GF-D8 (cell line): ENCODE data around the gene ALDH9A1.
A peak's percentile ranks its signal among the peaks of the same experiment; 100 is the strongest.
"Not testable (repeated sequence)": the region's sequence is repeated elsewhere in the genome, so short reads cannot be mapped to it uniquely, and the experiment has no call there.

Experiments
- DNase-seq: peaks from one replicate; lab custom pipeline; 2025; lab: John Stamatoyannopoulos, UW

ALDH9A1 gene

DNA sequence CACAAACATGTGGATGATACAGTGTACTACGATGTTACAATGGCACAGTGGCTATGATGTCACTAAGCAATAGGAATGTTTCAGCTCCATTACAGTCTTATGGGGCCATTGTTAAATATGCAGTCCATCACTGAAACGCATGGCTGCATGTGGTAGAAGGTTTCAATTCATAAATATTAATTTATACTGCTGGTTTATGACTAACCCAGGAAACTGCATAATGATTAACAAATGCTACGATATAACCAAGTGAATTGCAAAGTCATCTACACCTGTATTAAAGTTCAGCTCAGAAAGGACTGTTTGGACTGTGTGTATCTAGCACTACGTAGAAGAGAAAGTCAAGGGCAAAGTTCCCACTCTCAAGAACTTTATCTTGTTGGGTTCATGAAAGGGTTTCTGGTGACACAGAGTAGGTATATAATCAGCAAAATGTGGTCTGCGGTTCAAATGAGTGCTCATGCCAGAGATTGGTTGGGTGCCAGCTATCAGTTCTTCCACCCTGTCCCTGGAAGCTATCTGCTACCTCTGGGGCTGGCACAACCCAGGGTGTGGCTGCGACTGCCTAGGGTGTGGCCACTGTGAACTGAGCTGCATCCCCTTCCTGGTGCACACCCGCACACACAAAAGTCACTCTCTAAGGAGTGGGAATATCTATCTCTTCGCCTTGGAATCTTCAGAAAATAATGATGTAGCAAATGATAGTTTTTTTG, 52.6 kb downstream of the ALDH9A1 start:
- DNase-seq = no peak

DNA sequence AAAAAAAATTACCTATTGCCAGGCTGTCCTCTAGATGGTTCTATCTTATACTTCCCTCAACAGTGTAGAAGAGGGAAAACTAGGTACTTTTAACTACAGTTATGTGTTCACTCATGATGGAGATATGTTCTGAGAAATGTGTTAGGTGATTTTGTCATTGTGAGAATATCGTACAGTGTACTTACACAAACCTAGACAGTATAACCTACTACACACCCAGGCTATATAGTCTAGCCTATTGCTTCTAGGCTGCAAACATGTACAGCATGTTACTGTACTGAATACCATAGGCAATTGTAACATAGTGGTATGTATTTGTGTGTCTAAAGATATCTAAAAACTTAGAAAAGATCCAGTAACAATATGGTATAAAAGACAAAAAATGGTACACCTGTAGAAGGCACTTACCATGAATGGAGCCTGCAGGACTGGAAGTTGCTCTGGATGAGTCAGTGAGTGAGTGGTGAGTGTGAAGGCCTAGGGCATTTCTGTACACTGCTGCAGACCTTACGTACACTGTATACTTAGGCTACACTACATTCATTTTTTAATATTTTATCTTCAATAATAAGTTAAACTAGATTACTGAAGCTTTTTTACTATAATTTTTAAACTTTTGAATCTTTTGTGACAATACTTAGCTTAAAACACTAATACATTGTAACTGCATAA, 54.2 kb downstream of the ALDH9A1 start:
- DNase-seq = no peak

DNA sequence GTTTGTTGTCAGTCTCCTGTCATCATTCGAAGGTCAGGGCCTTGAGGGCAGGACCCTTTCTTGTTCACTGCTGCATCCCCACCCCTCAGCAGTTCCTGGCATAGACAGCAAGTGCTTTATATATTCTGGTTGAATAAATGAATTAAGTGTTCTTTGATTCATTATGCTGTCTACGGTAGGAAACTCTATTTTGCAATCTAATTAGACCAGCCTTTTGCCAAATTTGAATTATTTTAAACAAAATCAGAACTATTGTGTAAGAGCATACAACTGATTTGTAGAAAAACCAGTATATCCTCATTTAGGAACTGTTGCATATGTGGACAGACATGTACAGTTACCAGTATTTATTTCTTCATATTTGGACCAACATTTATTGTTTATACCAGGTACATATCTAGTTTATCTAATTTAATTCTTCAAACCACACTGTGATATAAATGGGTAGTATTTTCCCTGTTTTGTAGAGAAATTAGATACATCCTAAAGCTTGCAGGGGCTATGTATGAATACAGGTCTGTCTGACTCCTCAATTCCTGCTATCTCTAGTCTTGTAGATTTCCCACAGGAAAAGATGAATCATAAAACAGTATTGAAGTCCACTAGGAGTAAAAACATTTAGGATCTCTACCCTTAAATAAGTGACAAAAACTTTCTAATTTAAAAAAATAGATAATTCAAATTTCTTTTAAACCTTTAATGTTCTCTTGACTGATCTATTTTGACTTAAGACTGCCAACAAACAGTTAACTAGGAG, 57.0 kb downstream of the ALDH9A1 start:
- no peak for DNase-seq

DNA sequence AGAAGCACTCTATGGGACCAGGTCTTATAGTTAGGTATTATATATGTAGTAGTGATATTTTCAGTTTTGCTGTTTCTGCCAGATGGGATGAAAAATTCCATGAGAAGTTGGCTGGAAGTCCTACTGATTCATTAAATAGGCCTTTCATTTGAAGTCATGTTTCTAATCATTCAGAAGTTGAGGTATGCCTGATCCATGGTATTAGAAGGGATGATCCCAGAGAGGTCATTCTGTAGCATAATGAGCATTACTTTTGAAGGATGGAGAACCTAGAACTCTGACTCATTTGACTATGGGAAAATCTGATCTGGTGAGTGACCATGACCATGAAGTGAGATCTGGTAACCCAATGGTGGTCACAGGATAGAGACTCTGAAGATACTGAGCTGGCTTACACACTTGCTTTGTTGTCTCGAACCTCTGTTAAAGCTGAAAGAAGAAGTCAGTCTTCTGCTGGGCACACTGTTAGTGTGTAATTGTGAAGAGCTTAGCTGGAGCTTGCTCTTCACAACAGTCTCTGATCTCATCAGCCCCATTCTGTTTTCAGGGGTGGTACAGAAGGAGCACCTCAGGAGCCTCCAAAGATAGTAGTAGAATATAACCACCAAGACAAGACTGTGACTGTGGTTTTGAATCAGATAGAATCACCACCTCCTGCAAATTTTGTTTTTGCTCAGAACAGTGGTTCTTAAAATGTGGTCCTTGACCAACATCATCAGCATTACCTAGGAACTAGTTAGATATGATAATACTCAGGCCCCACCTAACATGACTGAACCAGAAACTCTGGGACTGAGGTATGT, 58.3 kb downstream of the ALDH9A1 start:
- DNase-seq = no peak

DNA sequence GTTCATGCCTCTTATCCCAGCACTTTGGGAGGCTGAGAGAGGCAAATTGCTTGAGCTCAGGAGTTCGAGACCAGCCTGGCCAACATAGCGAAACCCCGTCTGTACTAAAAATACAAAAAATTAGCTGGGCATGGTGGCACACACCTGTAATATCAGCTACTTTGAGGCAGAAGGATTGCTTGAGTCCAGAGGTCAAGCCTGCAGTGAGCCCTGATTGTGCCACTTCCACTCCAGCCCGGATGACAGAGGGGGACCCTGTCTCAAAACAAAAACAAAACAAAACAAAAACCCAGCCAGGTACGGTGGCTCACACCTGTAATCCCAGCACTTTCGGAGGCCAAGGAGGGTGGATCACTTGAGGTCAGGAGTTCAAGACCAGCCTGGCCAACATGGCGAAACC, 60.2 kb downstream of the ALDH9A1 start:
- not testable (repeated sequence) for DNase-seq

DNA sequence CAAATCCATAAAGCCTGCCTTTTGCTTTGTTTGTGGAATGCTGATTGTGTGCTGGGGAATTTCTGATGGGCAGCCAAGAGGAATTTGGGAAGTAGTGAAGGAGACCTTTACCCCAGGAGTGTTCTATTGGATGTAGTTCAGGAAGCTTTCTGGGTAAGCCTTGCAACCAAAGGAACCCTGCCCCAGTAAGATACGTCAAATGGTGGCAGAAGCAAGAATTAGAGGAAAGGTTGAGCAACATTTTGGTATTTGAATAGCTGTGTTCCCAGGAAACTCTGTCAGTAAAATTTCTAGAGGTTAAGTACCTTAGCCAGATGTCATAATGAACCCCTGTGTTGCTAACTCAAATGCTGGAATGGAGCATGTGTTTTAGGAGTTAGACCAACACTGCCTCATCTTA, 60.9 kb downstream of the ALDH9A1 start:
- DNase-seq = peak; percentile 43

DNA sequence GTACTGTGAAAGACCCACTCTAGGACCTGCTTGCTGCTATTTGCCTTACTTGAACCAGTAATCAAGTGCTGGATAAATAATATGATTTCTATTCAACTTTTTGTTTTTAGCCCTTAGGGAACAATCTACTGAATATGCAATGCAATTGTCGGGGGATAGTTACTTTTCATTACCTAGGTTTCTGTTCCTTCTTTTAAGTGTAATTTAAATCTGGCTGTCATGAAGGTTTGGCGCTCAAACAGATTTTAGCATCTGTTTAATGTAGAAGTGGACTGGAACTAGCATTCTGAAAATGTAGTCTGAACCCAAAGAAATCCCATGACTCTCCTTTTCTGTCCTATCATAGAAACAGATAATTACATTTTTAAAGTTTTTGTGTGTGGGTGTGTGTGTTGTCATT, 62.5 kb downstream of the ALDH9A1 start:
- no peak for DNase-seq

DNA sequence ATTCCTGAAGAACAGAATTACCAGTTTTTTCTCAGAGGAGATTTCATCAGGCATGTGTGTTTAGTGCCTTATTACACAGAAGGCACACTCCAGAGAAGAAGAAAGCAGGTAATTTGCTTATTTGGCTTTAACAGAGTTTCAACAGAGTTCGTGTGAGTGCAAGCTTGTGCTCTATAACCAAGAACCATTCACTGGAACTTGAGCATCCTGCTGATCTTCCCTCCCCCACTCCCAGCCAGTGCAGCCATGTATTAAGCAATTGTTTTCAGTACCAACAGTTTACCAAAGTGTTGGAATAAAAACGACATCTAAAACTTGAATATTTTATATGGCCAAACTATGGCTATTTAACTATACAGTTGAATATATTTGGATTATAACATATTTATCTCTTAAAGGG, 63.0 kb downstream of the ALDH9A1 start:
- no peak for DNase-seq

DNA sequence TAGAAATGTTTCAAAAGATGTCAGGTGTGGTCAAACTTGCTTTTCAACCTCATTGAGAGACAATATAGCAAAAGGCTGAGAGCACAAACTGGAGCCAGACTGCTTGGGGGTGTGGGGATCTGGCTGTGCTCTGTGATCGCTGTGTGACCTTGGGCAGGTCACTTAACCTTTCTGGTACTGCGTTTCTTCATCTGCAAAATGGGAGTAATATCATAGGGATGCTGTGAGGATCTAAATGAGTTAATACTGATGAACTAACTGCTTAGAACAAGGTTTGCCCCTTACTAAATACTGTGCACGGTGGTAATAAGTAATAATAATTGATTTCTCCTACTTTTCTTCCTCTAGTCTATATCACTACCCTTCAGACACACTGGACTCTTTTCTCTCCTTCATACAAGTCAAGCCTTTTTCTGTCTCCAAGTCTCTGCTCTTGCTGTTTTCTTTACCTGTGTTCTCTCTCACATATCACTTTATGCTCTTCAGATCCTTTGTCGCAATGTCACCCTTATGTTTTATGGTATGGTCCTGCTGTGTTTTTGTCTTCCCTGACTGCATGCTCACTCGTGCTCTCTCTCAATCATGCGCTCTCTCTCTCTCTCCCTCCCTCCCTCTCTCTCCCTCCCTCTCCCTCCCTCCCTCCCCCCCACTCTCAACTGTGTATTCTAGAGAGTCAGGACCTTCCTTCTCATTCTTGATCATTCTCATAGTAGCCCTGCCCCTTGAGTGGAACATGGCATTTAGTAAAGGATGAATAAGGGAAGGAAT, 64.0 kb downstream of the ALDH9A1 start:
- no peak for DNase-seq

DNA sequence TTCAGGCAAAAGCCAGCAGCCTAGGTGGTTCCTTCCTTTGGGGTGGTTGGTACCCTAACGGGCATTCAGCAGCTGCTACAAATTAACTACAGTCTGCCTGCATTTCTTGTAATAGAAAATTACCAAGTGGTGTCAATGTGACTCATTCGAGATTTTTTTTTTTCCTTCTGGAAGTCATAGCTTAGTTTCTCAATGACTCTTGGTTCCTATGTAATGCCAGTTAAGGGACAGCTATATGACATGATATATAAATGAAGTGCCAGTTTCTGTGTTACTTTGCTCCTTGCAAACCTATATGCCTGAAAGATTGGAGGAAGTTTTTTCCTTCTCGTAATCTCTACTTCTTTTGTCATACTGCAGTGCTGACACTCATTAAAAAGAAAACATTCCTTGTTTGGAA, 64.7 kb downstream of the ALDH9A1 start:
- DNase-seq = no peak

DNA sequence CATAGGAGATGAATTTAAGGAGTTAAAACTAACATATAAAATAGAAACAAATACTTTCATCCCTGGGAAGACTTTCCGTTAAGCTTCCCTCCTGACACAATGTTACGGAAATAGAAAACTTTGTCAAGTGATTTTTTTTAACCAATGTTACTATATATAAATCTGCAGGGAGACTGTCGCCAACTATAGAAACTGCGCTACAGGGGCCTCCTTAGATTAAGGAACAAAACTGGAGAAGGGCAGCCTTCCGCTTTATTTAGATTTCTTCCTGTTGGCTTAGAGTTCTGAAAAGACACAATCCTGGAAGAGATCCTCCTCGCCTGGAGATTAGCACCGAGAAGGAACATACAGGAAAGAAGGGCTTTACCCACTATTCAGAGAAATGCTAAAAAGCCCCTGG, 65.9 kb downstream of the ALDH9A1 start:
- no peak for DNase-seq

DNA sequence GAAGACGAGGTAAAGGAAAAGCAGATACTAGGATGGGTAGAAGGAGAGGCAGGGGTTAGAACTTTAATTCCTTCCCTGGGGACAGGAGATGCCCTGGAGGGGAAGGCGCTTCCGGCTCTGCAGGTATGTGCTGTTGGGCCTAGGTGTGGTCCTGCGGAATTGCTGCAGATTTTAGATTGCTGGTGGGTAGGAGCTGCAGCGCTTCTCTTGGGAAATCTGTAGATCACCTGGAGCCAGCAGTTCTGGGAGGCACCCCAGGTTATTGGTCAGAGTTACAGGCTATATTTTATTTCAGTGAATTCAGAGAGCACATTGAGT, 66.3 kb downstream of the ALDH9A1 start:
- DNase-seq = no peak

DNA sequence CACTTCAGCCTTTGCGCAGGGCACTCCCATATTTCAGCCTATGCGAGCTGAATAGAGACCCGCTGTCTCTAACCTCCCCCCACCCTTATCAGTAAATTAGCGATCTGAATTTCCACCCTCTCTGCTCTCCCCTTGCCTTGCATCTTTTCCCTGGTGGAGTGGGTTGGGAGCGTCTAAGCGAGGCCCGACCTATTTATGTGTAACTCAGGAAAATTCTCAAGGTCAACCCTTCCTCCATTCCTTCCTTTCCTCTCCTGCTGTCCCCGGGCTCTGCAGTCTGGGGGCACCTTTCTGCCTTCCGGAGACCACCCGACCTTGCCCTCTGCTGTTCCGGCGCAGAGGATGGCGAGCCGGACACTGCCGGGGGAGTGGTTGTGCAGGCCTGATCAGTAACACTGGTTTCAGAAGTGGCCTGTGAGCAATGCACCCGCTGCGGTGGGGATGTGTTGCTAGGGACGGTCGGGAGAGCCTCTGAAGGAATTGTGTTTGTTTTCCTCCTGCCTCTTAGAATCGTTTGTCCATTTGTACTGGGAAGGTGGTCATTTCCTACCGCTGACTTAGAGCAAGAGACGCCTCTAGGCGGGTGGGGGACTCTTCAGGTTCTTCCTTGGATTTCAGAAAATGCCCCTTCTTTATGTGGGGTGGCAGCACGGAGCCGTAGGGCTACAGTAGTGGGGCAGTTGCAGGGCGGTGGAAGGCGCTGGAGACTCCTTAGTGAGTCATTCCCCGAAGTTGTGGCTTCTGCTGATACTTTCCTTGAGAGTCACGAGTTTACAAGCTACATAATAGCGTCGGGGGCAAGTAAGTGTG, 66.8 kb downstream of the ALDH9A1 start:
- DNase-seq = peak; percentile 36

DNA sequence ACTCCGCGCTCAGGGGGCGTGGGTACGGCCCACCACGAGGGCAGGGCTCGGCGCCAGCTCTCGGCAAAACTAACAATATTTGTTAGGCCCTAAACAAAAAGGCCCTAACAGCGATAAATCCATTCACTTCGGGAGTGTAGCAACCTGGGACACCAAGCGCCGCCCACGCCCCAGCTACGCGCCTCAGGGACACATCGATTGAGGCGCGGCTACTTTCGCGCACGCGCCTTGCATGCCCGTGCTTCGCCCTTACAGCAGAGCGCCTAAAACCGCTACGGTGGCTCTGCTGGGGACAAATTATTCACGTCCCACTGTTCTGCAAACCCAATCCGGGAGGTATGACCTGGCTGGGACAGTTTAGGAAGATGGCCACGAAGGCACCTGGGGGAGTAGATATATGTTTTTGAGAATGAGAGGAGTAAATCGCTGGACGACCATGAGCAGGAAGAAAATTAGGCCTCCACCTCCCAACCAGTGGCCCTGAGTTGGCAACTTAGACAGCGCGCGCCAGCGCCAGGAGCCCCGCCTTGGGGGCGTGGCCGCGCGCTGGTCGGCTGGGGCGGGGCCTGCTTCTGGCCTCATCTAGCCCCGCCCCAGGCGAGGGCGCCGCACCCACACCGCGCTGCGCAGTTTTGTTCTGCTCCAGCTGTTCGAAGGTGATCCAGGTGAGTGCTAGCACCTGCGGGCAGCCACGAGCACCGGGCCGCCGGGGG, 67.6 kb downstream of the ALDH9A1 start, which contains the start of gene MGST3:
MGST3 (plus strand) TSS at position 606 of the 713 bp plus-strand sequence. CDS start 18,614 bp downstream, outside the sequence.
- DNase-seq = peak; percentile 91

DNA sequence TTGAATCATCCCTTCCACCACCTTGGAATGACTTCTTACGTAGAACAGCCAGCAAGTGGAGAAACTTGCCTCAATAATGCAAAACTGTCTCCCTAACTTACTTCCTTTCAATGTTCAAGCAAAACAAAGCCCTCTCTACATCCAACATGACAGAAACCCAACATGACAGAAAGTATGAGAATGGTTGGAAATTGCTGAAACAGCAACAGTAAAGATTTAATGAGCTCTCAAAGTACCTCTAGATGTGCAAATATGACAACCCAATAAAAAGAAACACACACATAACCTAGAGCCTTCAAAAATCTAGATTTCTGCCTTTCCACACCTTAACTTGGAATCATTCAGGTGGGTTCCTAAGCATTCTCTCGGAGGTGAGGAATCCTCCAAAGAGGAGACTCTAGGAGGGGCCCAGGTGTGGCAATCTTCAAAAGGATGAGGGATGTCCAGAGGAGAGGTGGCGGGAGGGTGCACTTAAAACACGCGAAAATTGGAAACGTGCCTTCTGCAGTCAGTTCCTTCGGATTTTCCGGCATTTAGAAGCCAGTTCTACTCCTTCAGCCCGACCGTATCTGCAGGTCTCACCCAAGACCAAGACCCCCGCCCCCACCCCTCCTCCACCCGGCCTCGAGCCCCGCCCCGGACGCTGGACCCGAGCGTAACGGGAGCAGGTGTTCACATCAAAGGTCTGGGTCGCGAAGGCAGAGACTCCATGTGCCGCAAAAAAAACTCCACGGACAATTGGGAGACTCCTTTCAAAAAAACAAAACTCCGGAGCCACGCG, 68.3 kb downstream of the ALDH9A1 start:
- DNase-seq = no peak

DNA sequence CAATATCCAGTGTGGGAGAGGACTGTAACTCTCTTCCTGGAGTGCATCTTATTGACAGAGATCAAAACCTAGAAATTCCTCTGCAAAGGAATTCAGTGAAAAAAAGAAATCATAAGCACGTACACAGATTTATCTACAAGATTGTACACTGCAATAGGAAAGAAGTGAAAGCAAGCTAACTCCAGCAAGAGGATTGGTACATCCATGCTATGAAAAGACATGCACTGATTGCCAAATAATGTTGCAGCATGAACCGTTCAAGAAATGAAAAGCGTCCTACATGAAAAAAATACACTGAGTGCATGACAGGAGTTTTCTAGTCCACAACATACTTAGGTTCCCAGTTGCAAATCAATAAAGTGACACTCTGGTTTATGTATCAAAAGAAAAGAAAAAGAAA, 69.2 kb downstream of the ALDH9A1 start:
- DNase-seq = no peak

DNA sequence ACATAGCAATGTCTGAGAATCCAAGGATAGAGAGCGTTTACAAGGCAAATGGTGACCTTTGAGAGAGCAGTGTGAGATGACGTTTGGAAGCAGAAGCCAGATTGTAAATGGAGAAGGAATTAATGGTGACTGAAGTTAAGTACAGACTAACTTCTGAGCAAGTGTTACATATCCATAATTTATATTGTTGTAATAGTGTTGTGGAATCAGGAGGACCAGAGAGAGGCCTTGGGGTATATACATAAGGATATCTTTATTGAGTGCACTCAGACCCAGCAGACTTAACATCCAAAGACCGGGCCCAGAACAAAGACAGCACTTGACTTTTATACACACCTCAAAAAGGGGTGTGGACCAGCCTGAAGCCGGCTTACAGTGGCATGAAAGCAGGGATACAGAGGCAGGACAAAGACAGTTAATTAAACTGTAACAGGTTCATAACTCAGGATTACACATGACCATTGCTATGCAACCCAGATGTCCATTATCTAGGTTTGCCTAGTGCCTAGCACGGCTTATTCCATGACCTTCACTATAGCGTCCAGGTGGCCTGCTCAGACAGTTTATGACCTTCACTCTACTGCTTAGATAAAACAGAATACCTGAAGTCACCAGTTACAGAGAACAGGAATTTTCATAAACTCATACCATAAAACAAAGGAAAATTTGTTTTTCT, 70.1 kb downstream of the ALDH9A1 start:
- DNase-seq = no peak

DNA sequence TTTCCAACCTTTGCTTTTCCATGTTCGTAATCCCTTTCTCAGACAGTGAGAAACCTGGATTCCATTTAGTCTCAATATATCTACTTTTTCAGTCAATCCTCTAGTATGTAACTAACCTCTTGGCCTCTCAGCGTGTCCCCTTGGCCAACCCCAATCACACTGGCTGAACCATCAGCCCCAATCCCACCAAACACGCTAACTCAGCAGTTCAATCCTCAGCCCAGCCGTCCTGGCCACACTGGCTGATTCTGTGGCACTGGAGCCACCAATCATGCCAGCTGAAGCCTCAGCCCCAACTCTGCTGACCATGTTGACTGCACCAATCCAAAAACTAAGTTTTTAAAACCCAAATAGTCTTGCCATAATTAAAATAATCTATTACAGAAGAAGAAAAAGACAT, 73.9 kb downstream of the ALDH9A1 start:
- no peak for DNase-seq

DNA sequence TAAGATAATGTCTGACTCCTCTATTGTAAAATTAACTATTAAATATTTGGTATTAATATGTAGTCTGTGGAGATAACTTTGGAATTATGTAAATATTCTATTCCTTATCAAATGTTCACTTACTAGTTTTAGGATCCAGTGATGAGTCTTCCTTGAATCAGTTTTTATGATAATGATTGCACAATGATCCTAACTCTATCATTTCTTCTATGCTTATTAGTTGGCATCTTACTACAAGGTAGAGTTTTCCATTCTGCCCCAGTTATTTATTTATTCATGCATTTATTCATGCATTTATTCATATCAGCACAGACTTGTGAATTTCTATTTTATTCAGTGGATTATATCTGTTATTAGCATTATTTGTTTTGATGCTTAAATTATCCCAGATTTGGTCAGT, 74.7 kb downstream of the ALDH9A1 start:
- DNase-seq = no peak
